Measurements from ENCODE around the gene NKAIN2.

- no peak for TF ChIP-seq CTCF (IDR thresholded peaks at IDR 0.05)
- TF ChIP-seq POLR2A (IDR thresholded peaks at IDR 0.05), result no peak
Measured at GRCh38 chr6:124339610-124340334, 536.1 kb downstream of the NKAIN2 start.
